Measurements from ENCODE around the gene TMEM121.
"Not testable (repeated sequence)": the region's sequence is repeated elsewhere in the genome, so short reads cannot be mapped to it uniquely, and the experiment has no call there.

The TMEM121 gene

DNA sequence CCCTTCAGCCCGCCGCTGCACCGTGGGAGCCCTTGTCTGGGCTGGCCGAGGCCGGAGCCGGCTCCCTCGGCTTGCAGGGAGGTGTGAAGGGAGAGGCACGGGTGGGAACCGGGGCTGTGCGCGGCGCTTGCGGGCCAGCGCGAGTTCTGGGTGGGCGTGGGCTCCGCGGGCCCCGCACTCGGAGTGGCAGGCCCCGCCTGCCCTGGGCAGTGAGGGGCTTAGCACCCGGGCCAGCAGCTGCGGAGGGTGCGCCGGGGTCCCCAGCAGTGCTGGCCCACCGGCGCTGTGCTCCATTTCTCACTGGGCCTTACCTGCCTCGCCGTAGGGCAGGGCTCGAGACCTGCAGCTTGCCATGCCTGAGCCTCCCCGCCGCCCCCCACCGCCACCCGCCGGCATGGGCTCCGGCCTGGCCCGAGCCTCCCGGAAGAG, 21.4 kb downstream of the TMEM121 start:
- no peak for DNase-seq

DNA sequence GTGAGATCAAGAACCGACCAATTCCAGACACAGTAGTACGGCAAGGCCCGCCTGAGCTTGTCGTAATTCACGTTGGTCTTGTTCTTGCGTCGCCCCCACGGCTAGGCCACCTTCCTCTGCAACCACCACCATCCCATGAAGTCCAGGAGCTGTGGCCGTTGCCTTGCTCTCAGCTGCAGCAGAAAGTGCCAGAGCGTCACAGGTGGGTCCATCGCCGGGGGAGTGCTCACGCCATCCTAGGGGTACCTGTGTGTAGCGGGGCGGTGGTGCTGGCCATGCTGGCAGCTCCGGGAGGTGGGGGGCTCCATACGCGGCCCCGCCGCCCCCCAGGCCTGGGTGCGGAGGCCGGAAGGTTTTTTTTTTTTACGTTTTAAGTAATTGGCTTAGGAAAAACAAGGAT, 23.1 kb downstream of the TMEM121 start:
- no peak for DNase-seq

- no peak for DNase-seq
Observed at GRCh38 chr14:105554022-105554421, 27.6 kb downstream of the TMEM121 start.

DNA sequence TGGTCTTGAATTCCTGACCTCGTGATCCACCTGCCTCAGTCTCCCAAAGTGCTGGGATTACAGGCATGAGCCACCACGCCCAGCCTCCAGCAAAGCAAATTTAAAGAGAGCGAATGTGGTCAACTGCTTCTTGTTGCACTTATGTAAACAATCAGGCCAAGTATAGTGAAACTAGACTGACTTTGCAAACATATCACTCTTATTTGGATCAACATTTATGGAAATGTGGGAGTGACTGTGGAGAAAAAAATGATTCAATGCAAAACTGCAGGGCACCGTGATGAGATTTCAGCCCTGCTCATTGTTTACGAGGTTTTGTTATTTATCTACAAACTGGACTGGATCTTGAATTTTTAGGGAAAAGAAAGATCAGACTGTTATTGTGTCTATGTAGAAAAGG, 28.1 kb downstream of the TMEM121 start:
- DNase-seq: no peak

- DNase-seq: not testable (repeated sequence)
Observed at GRCh38 chr14:105557671-105558070, 31.3 kb downstream of the TMEM121 start.

GRCh38 chr14:105558449-105559154, 32.2 kb downstream of the TMEM121 start:
- DNase-seq: not testable (repeated sequence)

- not testable (repeated sequence) for DNase-seq
Observed at GRCh38 chr14:105559384-105560047, 33.1 kb downstream of the TMEM121 start.

- DNase-seq: not testable (repeated sequence)
Observed at GRCh38 chr14:105560048-105560669, 33.8 kb downstream of the TMEM121 start.

GRCh38 chr14:105561345-105561744, 35.0 kb downstream of the TMEM121 start:
- not testable (repeated sequence) for DNase-seq

DNA sequence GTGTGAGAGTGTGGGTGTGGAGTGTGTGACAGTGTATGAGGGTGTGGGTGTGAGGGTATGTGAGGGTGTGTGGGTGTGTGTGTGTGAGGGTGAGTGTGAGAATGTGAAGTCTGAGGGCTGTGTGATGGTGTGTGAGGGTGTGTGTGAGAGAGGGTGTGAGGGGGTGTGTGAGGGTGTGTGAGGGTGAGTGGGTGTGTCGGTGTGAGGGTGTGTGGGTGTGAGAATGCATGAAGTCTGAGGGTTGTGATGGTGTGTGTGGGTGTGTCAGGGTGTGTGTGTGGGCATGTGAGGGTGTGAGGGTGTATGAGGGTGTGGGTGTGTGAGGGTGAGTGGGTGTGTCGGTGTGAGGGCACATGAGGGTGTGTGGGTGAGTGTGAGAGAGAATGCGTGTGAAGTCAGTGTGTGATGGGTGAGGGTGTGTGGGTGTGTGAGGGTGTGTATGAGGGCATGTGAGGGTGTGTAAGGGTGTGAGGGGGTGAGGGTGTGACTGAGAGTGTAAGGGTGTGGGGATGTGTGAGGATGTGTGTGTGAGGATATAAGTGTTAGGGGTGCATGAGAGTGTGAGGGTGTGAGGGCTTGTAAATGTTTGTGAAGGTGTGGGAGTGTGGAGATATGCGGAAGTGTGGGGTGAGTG, 36.4 kb downstream of the TMEM121 start:
- DNase-seq: no peak

DNA sequence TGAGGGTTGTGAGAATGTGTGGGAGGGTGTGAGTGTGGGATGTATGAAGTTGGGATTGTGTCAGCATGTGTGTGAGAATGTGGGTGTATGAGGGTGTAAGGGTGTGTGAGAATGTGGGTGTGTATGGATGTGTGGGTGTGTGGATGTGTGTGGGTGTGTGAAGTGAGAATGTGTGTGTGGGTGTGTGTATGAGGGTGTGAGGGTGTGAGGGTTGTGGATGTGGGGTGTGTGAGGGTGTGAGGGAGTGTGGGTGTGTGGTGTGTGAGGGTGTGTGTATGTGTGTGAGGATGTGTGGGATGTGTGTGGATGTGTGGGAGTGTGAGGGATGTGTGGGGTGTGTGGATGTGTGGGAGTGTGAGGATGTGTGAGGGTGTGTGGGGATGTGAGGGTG, 37.0 kb downstream of the TMEM121 start:
- no peak for DNase-seq

- DNase-seq: not testable (repeated sequence)
Observed at GRCh38 chr14:105564536-105564935, 38.2 kb downstream of the TMEM121 start.

GRCh38 chr14:105565185-105565919, 39.0 kb downstream of the TMEM121 start:
- DNase-seq: not testable (repeated sequence)

GRCh38 chr14:105566248-105567163, 40.1 kb downstream of the TMEM121 start:
- DNase-seq: not testable (repeated sequence)

- DNase-seq: not testable (repeated sequence)
Observed at GRCh38 chr14:105567164-105568103, 41.1 kb downstream of the TMEM121 start.

- not testable (repeated sequence) for DNase-seq
Observed at GRCh38 chr14:105568140-105568843, 41.9 kb downstream of the TMEM121 start.

DNA sequence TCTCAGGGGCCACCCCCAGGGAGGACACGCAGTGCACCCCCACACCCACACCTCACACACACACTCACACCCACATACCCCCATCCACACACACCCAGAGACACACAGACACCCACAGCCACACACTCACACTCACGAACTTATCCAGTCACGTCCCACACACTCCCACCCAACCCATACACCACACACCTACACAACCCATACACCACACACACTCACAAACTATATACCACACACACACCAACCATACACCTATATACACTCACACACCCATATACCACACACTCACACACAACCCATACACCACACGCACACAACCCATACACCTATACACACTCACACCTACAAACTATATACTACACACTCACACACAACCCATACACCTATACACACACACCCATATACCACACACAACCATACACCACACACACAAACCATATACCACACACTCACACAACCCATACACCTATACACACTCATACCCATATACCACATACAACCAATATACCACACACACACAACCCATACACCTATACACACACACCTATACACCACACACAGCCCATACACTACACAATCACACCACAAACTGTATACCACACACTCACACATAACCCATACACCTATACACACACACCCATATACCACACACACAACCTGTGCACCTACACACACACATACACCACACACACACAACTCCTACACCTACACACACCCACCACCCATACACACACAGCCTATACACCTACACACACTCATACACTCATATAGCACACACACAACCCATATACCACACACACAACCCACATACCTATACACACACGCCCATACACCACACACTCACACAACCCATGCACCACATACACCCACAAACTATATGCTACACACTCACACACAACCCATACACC, 42.7 kb downstream of the TMEM121 start:
- no peak for DNase-seq

- DNase-seq: no peak
Observed at GRCh38 chr14:105570482-105570881, 44.1 kb downstream of the TMEM121 start.
